Thyroid gland (tissue), 4 donors: Measurements from ENCODE around the gene SLC25A33.
"Not testable (repeated sequence)": the region's sequence is repeated elsewhere in the genome, so short reads cannot be mapped to it uniquely, and the experiment has no call there.

Source experiments
- POLR2A ChIP-seq, 2 donors: fragments of 450-650 bp; IDR thresholded peaks; one replicate each; pipeline ENCODE4 v1.6.1; 2017; ENCODE audit warnings: antibody characterized with exemption in 2 of 2, mild to moderate bottlenecking in 2 of 2, moderate library complexity in 1 of 2
- TF ChIP-seq, protein P1 (sequence below), 6 experiments: fragments of 200-600 bp in 3 of 6; fragments of 450-650 bp in 3 of 6; sonication (generic) in 3 of 6; IDR thresholded peaks; one replicate each; pipeline ENCODE4 v1.5.1; 2016 to 2019; ENCODE audit warnings: antibody characterized with exemption in 6 of 6, mild to moderate bottlenecking in 2 of 6, inconsistent platforms in 1 of 6, moderate library complexity in 1 of 6

DNA sequence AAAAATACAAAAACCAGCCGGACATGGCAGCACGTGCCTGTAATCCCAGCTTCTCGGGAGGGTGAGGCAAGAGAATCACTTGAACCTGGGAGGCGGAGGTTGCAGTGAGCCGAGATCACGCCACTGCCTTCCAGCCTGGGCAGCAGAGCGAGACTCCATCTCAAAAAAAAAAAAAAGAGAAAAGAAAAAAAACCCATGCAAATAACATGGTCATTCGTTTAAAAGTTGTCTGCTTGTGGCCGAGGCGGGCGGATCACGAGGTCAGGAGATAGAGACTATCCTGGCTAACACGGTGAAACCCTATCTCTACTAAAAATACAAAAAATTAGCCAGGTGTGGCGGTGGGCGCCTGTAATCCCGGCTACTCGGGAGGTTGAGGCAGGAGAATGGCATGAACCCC, 20.8 kb downstream of the SLC25A33 start:
- TF ChIP-seq, protein P1, sequence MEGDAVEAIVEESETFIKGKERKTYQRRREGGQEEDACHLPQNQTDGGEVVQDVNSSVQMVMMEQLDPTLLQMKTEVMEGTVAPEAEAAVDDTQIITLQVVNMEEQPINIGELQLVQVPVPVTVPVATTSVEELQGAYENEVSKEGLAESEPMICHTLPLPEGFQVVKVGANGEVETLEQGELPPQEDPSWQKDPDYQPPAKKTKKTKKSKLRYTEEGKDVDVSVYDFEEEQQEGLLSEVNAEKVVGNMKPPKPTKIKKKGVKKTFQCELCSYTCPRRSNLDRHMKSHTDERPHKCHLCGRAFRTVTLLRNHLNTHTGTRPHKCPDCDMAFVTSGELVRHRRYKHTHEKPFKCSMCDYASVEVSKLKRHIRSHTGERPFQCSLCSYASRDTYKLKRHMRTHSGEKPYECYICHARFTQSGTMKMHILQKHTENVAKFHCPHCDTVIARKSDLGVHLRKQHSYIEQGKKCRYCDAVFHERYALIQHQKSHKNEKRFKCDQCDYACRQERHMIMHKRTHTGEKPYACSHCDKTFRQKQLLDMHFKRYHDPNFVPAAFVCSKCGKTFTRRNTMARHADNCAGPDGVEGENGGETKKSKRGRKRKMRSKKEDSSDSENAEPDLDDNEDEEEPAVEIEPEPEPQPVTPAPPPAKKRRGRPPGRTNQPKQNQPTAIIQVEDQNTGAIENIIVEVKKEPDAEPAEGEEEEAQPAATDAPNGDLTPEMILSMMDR (IDR thresholded peaks at IDR 0.05): not testable (repeated sequence)
- TF ChIP-seq POLR2A (IDR thresholded peaks at IDR 0.05): not testable (repeated sequence)
